Lower leg skin (tissue), 3 donors: ENCODE data around the gene PTH2R.

ENCODE experiments used
- POLR2A ChIP-seq, 2 donors: fragments of 450-650 bp; IDR thresholded peaks; one replicate each; pipeline ENCODE4 v1.6.1; 2016 to 2017; ENCODE audit warnings: antibody characterized with exemption in 2 of 2, mild to moderate bottlenecking in 1 of 2, moderate library complexity in 1 of 2
- TF ChIP-seq, protein P1 (sequence below), 3 donors: fragments of 450-650 bp; IDR thresholded peaks; one replicate each; pipeline ENCODE4 v1.5.1; 2016; ENCODE audit warnings: antibody characterized with exemption in 3 of 3, mild to moderate bottlenecking in 3 of 3, moderate library complexity in 2 of 3

DNA sequence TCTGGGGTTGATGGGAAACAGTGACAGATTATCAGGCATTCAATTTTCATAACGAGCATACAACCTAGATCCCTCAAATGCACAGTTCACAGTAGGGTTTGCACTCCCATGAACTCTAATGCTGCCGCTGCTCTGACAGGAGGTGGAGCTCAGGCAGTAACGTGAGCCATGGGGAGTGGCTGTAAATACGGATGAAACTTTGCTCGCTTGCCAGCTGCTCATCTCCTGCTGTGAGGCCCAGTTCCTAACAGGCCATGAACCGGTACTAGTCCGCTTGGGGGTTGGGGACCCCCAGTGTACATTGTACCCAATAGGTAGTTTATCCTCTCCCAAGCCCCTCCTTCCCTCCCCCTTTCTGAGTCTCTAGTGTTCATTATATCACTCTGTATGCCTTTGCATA, 94.6 kb downstream of the PTH2R start:
- no peak for TF ChIP-seq POLR2A (IDR thresholded peaks at IDR 0.05)
- TF ChIP-seq, protein P1, sequence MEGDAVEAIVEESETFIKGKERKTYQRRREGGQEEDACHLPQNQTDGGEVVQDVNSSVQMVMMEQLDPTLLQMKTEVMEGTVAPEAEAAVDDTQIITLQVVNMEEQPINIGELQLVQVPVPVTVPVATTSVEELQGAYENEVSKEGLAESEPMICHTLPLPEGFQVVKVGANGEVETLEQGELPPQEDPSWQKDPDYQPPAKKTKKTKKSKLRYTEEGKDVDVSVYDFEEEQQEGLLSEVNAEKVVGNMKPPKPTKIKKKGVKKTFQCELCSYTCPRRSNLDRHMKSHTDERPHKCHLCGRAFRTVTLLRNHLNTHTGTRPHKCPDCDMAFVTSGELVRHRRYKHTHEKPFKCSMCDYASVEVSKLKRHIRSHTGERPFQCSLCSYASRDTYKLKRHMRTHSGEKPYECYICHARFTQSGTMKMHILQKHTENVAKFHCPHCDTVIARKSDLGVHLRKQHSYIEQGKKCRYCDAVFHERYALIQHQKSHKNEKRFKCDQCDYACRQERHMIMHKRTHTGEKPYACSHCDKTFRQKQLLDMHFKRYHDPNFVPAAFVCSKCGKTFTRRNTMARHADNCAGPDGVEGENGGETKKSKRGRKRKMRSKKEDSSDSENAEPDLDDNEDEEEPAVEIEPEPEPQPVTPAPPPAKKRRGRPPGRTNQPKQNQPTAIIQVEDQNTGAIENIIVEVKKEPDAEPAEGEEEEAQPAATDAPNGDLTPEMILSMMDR (IDR thresholded peaks at IDR 0.05): no peak
